ENCODE data around the gene GGCT. TPM values are rescaled to one million over a fixed set of nuclear protein-coding genes. Genes with fewer than 3 reads are reported as not detected.
"Not testable (repeated sequence)": the region's sequence is repeated elsewhere in the genome, so short reads cannot be mapped to it uniquely, and the experiment has no call there.

Gene GGCT
- total and polyA plus RNA-seq, 2 of the 8 experiments (the other 6 are each of a cell fraction or from before 2014, with no cell fraction given), result 50.0 to 129 TPM

DNA sequence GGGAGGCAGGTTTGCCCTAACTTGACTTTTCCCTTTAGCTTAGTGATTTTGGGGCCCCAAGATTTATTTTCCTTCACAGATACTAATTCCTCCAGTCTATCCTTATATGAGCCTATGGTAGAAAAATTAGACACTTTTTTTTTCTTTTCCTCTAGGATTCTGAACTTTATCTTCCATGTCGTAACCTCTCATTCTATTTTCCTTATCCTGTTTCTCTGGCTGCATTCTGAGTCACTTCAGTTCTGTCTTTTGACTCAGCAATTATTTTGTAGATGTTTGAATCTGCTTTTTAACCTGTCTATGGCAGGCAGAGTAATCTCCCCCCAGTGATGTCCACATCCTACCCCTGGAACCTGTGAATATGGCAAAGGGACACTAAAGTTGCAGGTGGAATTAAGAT is 19.0 kb downstream of the GGCT start (continued):
- TF ChIP-seq RXRA (IDR thresholded peaks at IDR 0.05; ENCODE audit: insufficient read depth, low read depth, low read length) (no peak), POLR2AphosphoS5 (IDR thresholded peaks at IDR 0.05; ENCODE audit: low read depth, low read length) (no peak), YY1 (IDR thresholded peaks at IDR 0.05; ENCODE audit: low read depth, low read length) (no peak), PHF8 (conservative IDR thresholded peaks at IDR 0.05; ENCODE audit: low read depth, low read length) (no peak), E2F6 (IDR thresholded peaks at IDR 0.05) (no peak), KDM4A (IDR thresholded peaks at IDR 0.05; ENCODE audit: low read depth, low read length, severe bottlenecking) (no peak), CBX5 (IDR thresholded peaks at IDR 0.05; ENCODE audit: low read depth, low read length) (no peak), TBP (IDR thresholded peaks at IDR 0.05; ENCODE audit: low read depth, low read length) (no peak), SAP30 (IDR thresholded peaks at IDR 0.05; ENCODE audit: insufficient read depth, insufficient replicate concordance, low read length) (no peak), CREB1 (IDR thresholded peaks at IDR 0.05) (no peak)

DNA sequence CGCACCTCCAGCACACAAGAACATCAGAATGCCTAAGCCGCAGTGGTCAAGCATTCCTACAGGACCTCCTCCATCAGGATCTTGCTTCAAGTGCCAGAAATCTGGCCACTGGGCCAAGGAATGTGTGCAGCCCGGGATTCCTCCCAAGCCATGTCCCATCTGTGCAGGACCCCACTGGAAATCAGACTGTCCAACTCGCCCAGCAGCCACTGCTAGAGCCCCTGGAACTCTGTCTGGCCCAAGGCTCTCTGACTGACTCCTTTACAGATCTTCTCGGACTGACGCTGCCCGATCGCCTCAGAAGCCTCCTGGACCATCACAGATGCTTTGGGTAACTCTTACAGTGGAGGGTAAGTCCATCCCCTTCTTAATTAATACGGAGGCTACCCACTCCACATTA is 23.2 kb downstream of the GGCT start:
- H2BK5ac ChIP-seq (ENCODE audit: low read depth, low read length); H4K8ac ChIP-seq (ENCODE audit: extremely low read depth, insufficient read depth, low read length); H3K9me3 ChIP-seq (ENCODE audit: insufficient read depth in 2 of 2, low read depth in 1 of 2, low read length in 1 of 2); H3K9ac ChIP-seq (replicated peaks in 1 of 4; ENCODE audit: extremely low read depth in 1 of 4, low read depth in 3 of 4, low read length in 3 of 4); H3K79me1 ChIP-seq (ENCODE audit: low read depth, low read length); H4K91ac ChIP-seq (replicated peaks; ENCODE audit: insufficient read length, low read length); H3K4me3 ChIP-seq (ENCODE audit: extremely low read depth in 1 of 4, insufficient read depth in 2 of 4, low read depth in 3 of 4, low read length in 4 of 4); H2AFZ ChIP-seq (ENCODE audit: low read length); H3K27ac ChIP-seq (ENCODE audit: low read depth, low read length); H3K4ac ChIP-seq (replicated peaks; ENCODE audit: insufficient read length, low read depth, low read length); H3K4me2 ChIP-seq (ENCODE audit: insufficient read depth in 1 of 2, low read depth in 2 of 2, low read length in 2 of 2); H3K27me3 ChIP-seq (replicated peaks in 1 of 4; ENCODE audit: control insufficient read depth in 3 of 4, extremely low read depth in 1 of 4, insufficient read depth in 3 of 4, low read length in 3 of 4); H3K4me1 ChIP-seq (replicated peaks in 1 of 4; ENCODE audit: control insufficient read depth in 3 of 4, insufficient read depth in 4 of 4, low read length in 3 of 4); H3K18ac ChIP-seq (ENCODE audit: extremely low read depth, low read length); H2BK20ac ChIP-seq (ENCODE audit: low read length); H3K23ac ChIP-seq (ENCODE audit: insufficient read length); H3K56ac ChIP-seq (replicated peaks; ENCODE audit: insufficient read length, low read depth, low read length); H2BK120ac ChIP-seq (replicated peaks; ENCODE audit: low read depth, low read length); H4K5ac ChIP-seq (ENCODE audit: insufficient read length, low read depth, low read length); FAIRE-seq; CTCF ChIA-PET (ENCODE audit: partially characterized antibody); H2BK15ac ChIP-seq (ENCODE audit: low read length); H4K20me1 ChIP-seq (replicated peaks in 1 of 2; ENCODE audit: control insufficient read depth in 1 of 2, insufficient read depth in 2 of 2, low read length in 2 of 2); H3K36me3 ChIP-seq (ENCODE audit: control insufficient read depth in 2 of 4, insufficient read depth in 4 of 4, low read length in 3 of 4); H2BK12ac ChIP-seq (ENCODE audit: low read depth, low read length); H3K79me2 ChIP-seq (ENCODE audit: control insufficient read depth in 1 of 2, insufficient read depth in 2 of 2, low read length in 2 of 2); H2AK5ac ChIP-seq (ENCODE audit: low read depth, low read length); H3K14ac ChIP-seq (ENCODE audit: insufficient read length): not testable (repeated sequence)
- DNase-seq (ENCODE audit: low read depth in 1 of 2, low spot score in 2 of 2), result peak in 1 of 2 experiments; percentile 35
- POLR2A ChIA-PET (ENCODE audit: partially characterized antibody), result interaction anchor here (1.1 kb wide), 1 partner anchor 16 kb away, joined by 3 read pairs; no protein-coding TSS in a partner anchor
- H3K23me2 ChIP-seq (ENCODE audit: low read depth, low read length), result peaks cover 11% of the 10 kb centered on the region; the same call in 1 of the 2 replicates
- 88% methylated on average over 9 of the region's 9 CpGs; no CpG with 5 or more reads in 1 of the 2 experiments for WGBS, 2 experiments (ENCODE audit: extremely low coverage in 1 of 2, insufficient coverage in 1 of 2, insufficient read length in 1 of 2, insufficient replicate concordance in 2 of 2, low coverage in 1 of 2, low lambda C conversion rate in 2 of 2, missing lambda C conversion rate in 1 of 2)

Measured in H1 (cell line).